Activated CD8-positive, alpha-beta memory T cell treated with anti-CD3 and anti-CD28 coated beads for 24 hours (primary cell): ENCODE data around the gene SLC23A2.

Experiments used
- DNase-seq: peaks from one replicate; pipeline ENCODE4 v3.0.0-alpha.2; 2020

The SLC23A2 gene

DNA sequence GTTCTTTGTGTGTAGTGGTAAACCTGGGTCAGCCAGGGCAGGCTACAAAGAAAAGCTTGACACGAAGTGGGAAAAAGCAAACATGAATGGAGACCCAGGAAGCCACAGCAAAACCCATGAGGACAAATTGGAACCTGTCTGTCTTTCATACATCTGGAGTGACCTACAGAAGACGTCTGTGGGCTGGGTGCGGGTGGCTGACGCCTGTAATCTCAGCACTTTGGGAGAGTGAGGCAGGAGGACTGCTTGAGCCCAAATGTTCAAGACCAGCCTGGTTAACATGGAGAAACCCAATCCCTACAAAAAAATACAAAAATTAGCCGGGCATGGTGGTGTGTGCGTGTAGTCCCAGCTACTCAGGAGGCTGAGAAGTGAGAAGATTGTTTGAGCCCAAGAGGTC, 164.8 kb downstream of the SLC23A2 start:
- no peak for DNase-seq

GRCh38 chr20:4835244-4836177, 165.8 kb downstream of the SLC23A2 start:
- peak; percentile 49 for DNase-seq

DNA sequence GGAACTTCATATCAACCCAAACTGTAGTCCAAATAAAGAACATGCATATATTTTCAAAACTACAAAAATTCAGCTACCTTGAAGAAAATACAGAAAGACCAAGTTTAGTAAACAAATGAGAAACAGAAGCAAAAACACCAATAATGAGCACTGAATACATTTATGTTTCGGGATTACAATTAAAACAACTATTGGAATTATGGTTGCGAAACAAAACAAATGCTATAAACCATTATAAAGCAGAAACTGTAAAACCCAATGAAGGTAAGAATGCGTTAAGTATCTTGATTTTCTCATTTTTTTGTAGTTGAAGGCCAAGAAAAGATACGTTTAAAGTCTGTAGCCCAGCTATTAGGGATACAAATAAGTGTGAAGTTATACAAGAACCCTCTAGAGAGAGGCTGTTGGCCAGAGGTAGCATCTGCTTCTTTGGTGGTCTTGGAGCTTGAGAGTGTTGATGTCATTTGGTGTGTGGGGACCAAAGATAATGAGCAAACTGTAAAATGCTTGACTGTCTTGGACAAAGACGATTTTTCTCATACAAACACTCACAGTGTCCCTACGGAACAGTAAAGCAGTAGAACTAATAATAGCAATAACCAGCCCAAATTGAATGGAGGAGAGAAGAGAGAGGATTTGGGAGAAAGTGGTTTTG, 168.1 kb downstream of the SLC23A2 start:
- no peak for DNase-seq

DNA sequence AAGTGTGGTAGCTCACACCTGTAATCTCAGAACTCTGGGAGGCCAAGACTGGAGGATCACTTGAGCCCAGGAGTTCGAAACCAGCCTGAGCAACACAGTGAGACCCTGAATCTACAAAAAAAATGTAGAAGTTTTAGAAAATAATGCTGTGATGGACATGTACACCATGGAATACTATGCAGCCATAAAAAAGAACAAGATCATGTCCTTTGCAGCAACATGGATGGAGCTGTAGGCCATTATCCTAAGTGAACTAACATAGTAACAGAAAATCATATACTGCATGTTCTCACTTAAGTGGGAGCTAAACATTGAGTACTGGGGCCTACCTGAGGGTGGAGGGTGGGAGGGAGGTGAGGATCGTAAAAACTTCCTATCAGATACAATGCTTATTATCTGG, 168.8 kb downstream of the SLC23A2 start:
- DNase-seq, result no peak

DNA sequence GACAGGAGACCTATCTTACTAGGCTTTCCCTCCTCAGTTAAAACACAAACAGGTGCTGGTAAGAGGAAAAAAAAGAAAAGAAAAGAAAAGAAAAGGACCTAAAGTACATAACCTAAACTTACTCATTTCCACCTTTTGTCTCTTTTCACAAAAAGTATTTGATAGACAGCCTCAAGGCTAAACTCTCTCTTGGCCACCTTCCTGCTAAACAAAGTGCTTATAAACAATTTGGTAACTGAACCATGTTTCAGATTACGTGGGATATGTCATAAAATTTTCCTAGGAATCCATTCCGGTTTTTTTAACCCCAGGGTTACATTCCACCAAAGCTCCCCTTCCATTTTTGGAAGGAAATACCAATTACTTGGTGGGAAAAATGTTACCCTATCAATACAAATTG, 170.6 kb downstream of the SLC23A2 start:
- no peak for DNase-seq

- DNase-seq, result no peak
Measured at GRCh38 chr20:4830259-4830658, 171.1 kb downstream of the SLC23A2 start.

- peak; percentile 35 for DNase-seq
Measured at GRCh38 chr20:4829514-4830215, 171.6 kb downstream of the SLC23A2 start.

DNA sequence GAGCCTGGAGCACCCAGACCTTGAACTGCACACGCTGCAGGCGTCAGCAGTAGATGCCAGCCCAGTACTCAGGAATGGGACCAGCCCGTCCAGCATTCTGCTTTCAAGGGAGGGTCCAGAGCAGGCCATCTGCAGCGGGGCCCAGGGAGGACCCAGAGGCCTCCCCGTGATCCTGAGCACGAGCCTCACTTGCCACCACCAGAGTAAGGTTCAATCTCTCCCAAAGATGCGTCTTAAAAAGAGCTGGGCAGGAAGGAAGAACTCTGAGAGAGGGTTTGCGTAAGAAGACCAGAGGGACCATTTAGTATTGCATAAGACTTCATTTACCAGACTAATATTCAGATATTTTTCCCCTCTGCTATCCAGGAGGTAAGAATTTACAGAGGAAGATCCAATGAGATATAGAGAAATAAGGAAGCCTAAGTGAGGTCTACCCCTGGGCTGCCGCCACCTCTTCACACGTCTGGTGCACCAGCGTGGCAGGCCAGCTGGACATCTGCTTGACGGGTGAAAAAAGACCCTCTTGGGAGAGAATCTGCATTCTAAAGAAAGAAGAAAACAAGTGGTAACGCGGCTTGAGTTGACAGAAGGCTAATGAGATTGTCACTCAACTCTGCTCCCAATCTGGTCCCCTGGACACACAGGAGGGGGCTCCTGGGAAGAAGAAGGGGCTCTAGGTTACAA, 172.3 kb downstream of the SLC23A2 start:
- peak; percentile 15 for DNase-seq

DNA sequence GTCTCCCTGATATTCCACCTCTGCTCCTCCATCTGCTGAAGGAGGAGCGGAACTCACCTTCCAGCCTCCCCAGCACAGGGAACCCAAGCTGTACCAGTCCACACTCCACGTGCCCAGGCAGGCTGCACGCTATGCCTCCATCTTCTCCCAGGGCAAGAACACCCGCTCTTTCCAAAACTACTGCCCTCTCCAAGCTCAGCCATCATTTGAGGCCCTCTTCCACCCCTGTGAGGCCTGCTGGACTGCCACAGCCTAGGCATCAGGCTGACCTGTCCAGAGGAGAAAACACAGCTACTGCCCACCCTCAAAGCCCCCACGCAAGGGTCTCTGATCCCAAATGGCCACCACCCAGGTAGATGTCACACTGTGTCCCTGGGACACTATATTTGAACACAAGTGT, 179.7 kb downstream of the SLC23A2 start:
- no peak for DNase-seq

GRCh38 chr20:4820806-4821518, 180.3 kb downstream of the SLC23A2 start:
- no peak for DNase-seq

- no peak for DNase-seq
Measured at GRCh38 chr20:4819901-4820300, 181.4 kb downstream of the SLC23A2 start.

GRCh38 chr20:4817230-4817671, 184.1 kb downstream of the SLC23A2 start:
- no peak for DNase-seq

- DNase-seq, result no peak
Measured at GRCh38 chr20:4815628-4816027, 185.7 kb downstream of the SLC23A2 start.

- DNase-seq, result peak; percentile 90
Measured at GRCh38 chr20:4814696-4815252, 186.5 kb downstream of the SLC23A2 start.

- DNase-seq, result no peak
Measured at GRCh38 chr20:4813863-4814695, 187.2 kb downstream of the SLC23A2 start.

GRCh38 chr20:4813076-4813862, 188.0 kb downstream of the SLC23A2 start:
- DNase-seq, result peak; percentile 76

DNA sequence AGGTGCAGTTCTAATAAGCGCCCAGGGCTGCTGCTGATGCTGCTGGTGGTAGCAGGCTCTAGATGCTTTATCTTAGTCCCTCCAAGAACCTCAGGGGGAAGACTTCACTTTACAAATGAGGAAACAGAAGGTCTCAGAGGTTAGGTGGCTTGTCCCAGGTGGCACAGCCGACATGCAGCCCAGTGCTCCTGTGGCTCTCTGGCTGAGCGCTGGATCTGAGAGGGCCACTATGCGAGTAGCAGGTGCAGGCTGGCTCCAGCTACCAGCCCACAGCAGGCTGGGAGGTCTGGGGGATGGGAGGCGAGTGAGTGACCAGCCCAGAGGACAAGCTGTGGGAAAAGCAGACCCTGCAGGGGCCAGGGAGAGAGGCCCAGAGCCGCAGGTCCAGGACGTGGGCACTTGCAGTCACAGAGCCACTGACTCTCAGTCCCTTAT, 188.7 kb downstream of the SLC23A2 start:
- DNase-seq, result no peak

GRCh38 chr20:4812216-4812615, 189.1 kb downstream of the SLC23A2 start:
- DNase-seq, result no peak

GRCh38 chr20:4811661-4812181, 189.6 kb downstream of the SLC23A2 start:
- DNase-seq, result peak; percentile 79

DNA sequence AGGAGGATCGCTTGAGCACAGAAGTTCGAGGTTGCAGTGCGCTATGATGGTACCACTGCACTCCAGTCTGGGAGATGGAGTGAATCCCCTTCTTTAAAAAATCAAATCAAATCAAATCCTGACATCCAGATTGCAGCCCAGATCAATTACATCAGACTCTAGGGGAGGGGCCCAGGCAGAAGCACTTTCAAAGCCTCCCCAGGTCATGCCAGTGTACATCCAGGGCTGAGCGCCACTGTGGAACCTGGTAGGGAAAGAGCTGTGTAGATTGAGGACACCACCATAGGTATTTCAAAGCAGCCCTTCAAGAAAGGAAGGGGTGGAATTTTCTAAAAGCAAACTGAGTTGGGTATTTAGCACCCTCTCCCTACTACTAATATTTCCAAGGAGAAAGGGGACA, 190.1 kb downstream of the SLC23A2 start:
- no peak for DNase-seq
